Neural cell (in vitro differentiated cells): Measurements from ENCODE around the gene ADAMTS14. TPM values are rescaled to one million over a fixed set of nuclear protein-coding genes. Genes with fewer than 3 reads are reported as not detected.

Source experiments
- H2AFZ ChIP-seq: fragments of 200-600, 300-800 bp; sonication (generic), shearing (Covaris generic); 2 replicates; pipeline ENCODE4 v1.6.0; 2014; ENCODE audit warnings: low read depth, mild to moderate bottlenecking, antibody characterized with exemption, low read length, moderate library complexity
- H3F3A ChIP-seq: fragments of 200-600 bp; shearing (Covaris generic); 2 replicates; pipeline ENCODE4 v1.6.1; 2016; ENCODE audit warnings: mild to moderate bottlenecking, moderate library complexity, mixed read lengths, antibody characterized with exemption, low read length; ENCODE audit not compliant: insufficient read depth, poor library complexity, severe bottlenecking
- H3K27ac ChIP-seq: fragments of 200-600, 300-800 bp; sonication (generic), shearing (Covaris generic); 2 replicates; pipeline ENCODE4 v1.5.1; 2014; ENCODE audit warnings: mild to moderate bottlenecking, low read length, moderate library complexity
- H3K27me3 ChIP-seq: fragments of 300-800, 200-600 bp; sonication (generic), shearing (Covaris generic); 2 replicates; pipeline ENCODE4 v1.6.0; 2014; ENCODE audit warnings: mild to moderate bottlenecking, low read depth, low read length, moderate library complexity; ENCODE audit not compliant: insufficient read depth
- H3K36me3 ChIP-seq: fragments of 300-800, 200-600 bp; sonication (generic), shearing (Covaris generic); 2 replicates; pipeline ENCODE4 v1.5.1; 2014; ENCODE audit warnings: mild to moderate bottlenecking, antibody characterized with exemption, low read length, moderate library complexity; ENCODE audit not compliant: insufficient read depth
- H3K4me2 ChIP-seq: fragments of 300-800, 200-600 bp; sonication (generic), shearing (Covaris generic); 2 replicates; pipeline ENCODE4 v1.6.0; 2014; ENCODE audit warnings: mild to moderate bottlenecking, low read length
- H3K4me3 ChIP-seq: fragments of 300-800, 200-600 bp; sonication (generic), shearing (Covaris generic); 2 replicates; pipeline ENCODE4 v1.5.1; 2014; ENCODE audit warnings: mild to moderate bottlenecking, low read length, moderate library complexity
- H3K79me2 ChIP-seq: fragments of 200-600 bp; shearing (Covaris generic); replicated peaks from 2 replicates; pipeline ENCODE4 v1.6.0; 2014; ENCODE audit warnings: mild to moderate bottlenecking, low read length, moderate library complexity; ENCODE audit not compliant: insufficient read depth
- H3K9ac ChIP-seq: fragments of 300-800, 200-600 bp; sonication (generic), shearing (Covaris generic); 2 replicates; pipeline ENCODE4 v1.6.1; 2016; ENCODE audit warnings: mild to moderate bottlenecking, low read length, mixed read lengths
- H3K9me2 ChIP-seq: fragments of 200-600 bp; shearing (Covaris generic); 2 replicates; pipeline ENCODE4 v1.6.1; 2016; ENCODE audit warnings: mild to moderate bottlenecking, low read length, mixed read lengths; ENCODE audit not compliant: insufficient read depth
- H3K9me3 ChIP-seq: fragments of 200-600, 300-800 bp; sonication (generic), shearing (Covaris generic); 2 replicates; pipeline ENCODE4 v1.6.1; 2016; ENCODE audit warnings: mild to moderate bottlenecking, mixed run types, low read length, moderate library complexity, mixed read lengths
- H4K20me1 ChIP-seq: fragments of 200-600 bp; shearing (Covaris generic); 2 replicates; pipeline ENCODE4 v1.6.1; 2016; ENCODE audit warnings: mild to moderate bottlenecking, mixed run types; ENCODE audit not compliant: insufficient read depth
- CTCF ChIP-seq: fragments of 450-650 bp; IDR thresholded peaks from 2 replicates; pipeline ENCODE4 v1.5.1; 2014; ENCODE audit warnings: antibody characterized with exemption, mild to moderate bottlenecking, moderate library complexity; ENCODE audit not compliant: poor library complexity, severe bottlenecking
- EP300 ChIP-seq: fragments of 450-650 bp; conservative IDR thresholded peaks from 2 replicates; pipeline ENCODE4 v1.6.1; 2014; ENCODE audit warnings: antibody characterized with exemption, mild to moderate bottlenecking, moderate library complexity; ENCODE audit not compliant: poor library complexity, severe bottlenecking
- EZH2 ChIP-seq: fragments of 200-600, 300-800 bp; shearing (Covaris generic), sonication (generic); IDR thresholded peaks from 2 replicates; pipeline ENCODE4 v1.6.1; 2014; ENCODE audit warnings: antibody characterized with exemption, low read length, borderline replicate concordance, mild to moderate bottlenecking; ENCODE audit not compliant: insufficient read depth, poor library complexity, severe bottlenecking
- MXI1 ChIP-seq: fragments of 450-650 bp; conservative IDR thresholded peaks from 2 replicates; pipeline ENCODE4 v1.6.1; 2014; ENCODE audit warnings: antibody characterized with exemption, mild to moderate bottlenecking; ENCODE audit not compliant: poor library complexity, severe bottlenecking
- POLR2AphosphoS5 ChIP-seq: IDR thresholded peaks from 2 replicates; pipeline ENCODE4 v1.6.1; 2012
- RAD21 ChIP-seq: fragments of 450-650 bp; conservative IDR thresholded peaks from 2 replicates; pipeline ENCODE4 v1.6.1; 2014; ENCODE audit warnings: antibody characterized with exemption, mild to moderate bottlenecking, moderate library complexity
- REST ChIP-seq: IDR thresholded peaks from 2 replicates; pipeline ENCODE4 v1.6.1; 2012; ENCODE audit warnings: borderline replicate concordance
- SMC3 ChIP-seq: fragments of 450-650 bp; conservative IDR thresholded peaks from 2 replicates; pipeline ENCODE4 v1.6.1; 2014; ENCODE audit warnings: antibody characterized with exemption, mild to moderate bottlenecking, moderate library complexity; ENCODE audit not compliant: poor library complexity
- TAF1 ChIP-seq: IDR thresholded peaks from 2 replicates; pipeline ENCODE4 v1.6.1; 2012; ENCODE audit warnings: low read depth
- polyA plus RNA-seq: library from polyadenylated mRNA; depleted of rRNA; stranded (reverse); fragments of >200 nt; gene quantifications from 2 replicates; pipeline ENCODE4 v1.2.3, GENCODE V29; 2014

The ADAMTS14 gene
- polyA plus RNA-seq, 1 donor from 2014 or later = 0.04 TPM

GRCh38 chr10:70748801-70749573, 76.7 kb downstream of the ADAMTS14 start:
- no peak for TF ChIP-seq POLR2AphosphoS5
- no peak for TF ChIP-seq TAF1
- TF ChIP-seq EZH2 = no peak
- no peak for TF ChIP-seq EP300
- no peak for TF ChIP-seq RAD21
- TF ChIP-seq REST = no peak
- no peak for TF ChIP-seq SMC3
- no peak for TF ChIP-seq MXI1
- TF ChIP-seq CTCF = no peak
- no peaks in the 10 kb centered on the region for H3K36me3 ChIP-seq
- no peaks in the 10 kb centered on the region for H4K20me1 ChIP-seq
- no peaks in the 10 kb centered on the region for H3F3A ChIP-seq
- no peaks in the 10 kb centered on the region for H3K27me3 ChIP-seq
- no peak overlapping the region for H3K4me2 ChIP-seq
- H3K9me2 ChIP-seq = no peaks in the 10 kb centered on the region
- no peak overlapping the region for H2AFZ ChIP-seq
- H3K9me3 ChIP-seq = no peaks in the 10 kb centered on the region
- no peaks in the 10 kb centered on the region for H3K79me2 ChIP-seq
- H3K27ac ChIP-seq = no peak overlapping the region
- no peak overlapping the region for H3K4me3 ChIP-seq
- no peak overlapping the region for H3K9ac ChIP-seq

- no peak overlapping the region for H2AFZ ChIP-seq
- H3K4me2 ChIP-seq = no peak overlapping the region
- TF ChIP-seq REST (no peak), RAD21 (no peak)
These were observed 77.5 kb downstream of the ADAMTS14 start for GRCh38 chr10:70749756-70750155.

More at GRCh38 chr10:70749756-70750155, 77.5 kb downstream of the ADAMTS14 start:
- Histone ChIP-seq H3K9ac (no peak overlapping the region), H3K27me3 (no peaks in the 10 kb centered on the region), H3K9me2 (no peaks in the 10 kb centered on the region), H3K27ac (no peak overlapping the region), H3F3A (no peaks in the 10 kb centered on the region), H3K9me3 (no peaks in the 10 kb centered on the region), H3K79me2 (no peaks in the 10 kb centered on the region), H4K20me1 (no peaks in the 10 kb centered on the region), H3K36me3 (no peaks in the 10 kb centered on the region), H3K4me3 (no peak overlapping the region)
